LNCaP clone FGC (cell line): ENCODE measurements around the gene GHITM.
A peak's percentile ranks its signal among the peaks of the same experiment; 100 is the strongest.
"Not testable (repeated sequence)": the region's sequence is repeated elsewhere in the genome, so short reads cannot be mapped to it uniquely, and the experiment has no call there.

ENCODE experiments used
- DNase-seq: peaks from one replicate; pipeline ENCODE4 v3.0.0-alpha.2; 2011; ENCODE audit warnings: low read depth
- H3K4me3 ChIP-seq: 2 replicates; pipeline ENCODE4 v1.5.1; 2011; ENCODE audit warnings: mild to moderate bottlenecking, low read depth, low read length, control low read depth
- TF ChIP-seq, protein P1 (sequence below): IDR thresholded peaks from 2 replicates; pipeline ENCODE4 v1.5.1; 2012; ENCODE audit warnings: mild to moderate bottlenecking; ENCODE audit not compliant: control insufficient read depth, insufficient read depth; ENCODE audit errors: extremely low read depth

The GHITM gene

GRCh38 chr10:84160663-84161362 is 21.5 kb downstream of the GHITM start:
- H3K4me3 ChIP-seq: no peak overlapping the region
- no peak for DNase-seq
- TF ChIP-seq, protein P1, sequence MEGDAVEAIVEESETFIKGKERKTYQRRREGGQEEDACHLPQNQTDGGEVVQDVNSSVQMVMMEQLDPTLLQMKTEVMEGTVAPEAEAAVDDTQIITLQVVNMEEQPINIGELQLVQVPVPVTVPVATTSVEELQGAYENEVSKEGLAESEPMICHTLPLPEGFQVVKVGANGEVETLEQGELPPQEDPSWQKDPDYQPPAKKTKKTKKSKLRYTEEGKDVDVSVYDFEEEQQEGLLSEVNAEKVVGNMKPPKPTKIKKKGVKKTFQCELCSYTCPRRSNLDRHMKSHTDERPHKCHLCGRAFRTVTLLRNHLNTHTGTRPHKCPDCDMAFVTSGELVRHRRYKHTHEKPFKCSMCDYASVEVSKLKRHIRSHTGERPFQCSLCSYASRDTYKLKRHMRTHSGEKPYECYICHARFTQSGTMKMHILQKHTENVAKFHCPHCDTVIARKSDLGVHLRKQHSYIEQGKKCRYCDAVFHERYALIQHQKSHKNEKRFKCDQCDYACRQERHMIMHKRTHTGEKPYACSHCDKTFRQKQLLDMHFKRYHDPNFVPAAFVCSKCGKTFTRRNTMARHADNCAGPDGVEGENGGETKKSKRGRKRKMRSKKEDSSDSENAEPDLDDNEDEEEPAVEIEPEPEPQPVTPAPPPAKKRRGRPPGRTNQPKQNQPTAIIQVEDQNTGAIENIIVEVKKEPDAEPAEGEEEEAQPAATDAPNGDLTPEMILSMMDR: peak; percentile 36

- no peak overlapping the region for H3K4me3 ChIP-seq
- DNase-seq: no peak
- TF ChIP-seq, protein P1: no peak
Measured at GRCh38 chr10:84163996-84164395, 24.7 kb downstream of the GHITM start.

DNA sequence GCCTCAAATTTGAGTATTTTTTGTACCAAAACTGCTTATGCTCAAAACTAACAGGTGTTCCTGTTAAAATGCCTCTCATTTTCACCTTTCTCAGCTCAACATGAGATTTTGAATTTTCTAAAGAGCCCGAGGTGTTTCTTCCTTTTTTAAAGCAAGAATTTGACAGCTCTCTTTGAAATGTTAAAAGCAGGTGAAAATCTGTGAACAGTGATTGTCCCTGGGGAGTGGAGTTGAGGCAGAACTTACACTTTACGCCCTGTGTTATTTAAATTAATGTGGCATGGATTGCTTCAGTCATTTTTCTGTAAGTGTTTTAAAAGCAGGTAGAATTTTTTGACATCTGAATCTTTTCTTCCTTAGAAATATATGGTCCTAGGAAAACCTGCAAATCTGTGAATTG is 25.1 kb downstream of the GHITM start:
- no peak for DNase-seq
- TF ChIP-seq, protein P1: no peak
- H3K4me3 ChIP-seq: no peak overlapping the region

DNA sequence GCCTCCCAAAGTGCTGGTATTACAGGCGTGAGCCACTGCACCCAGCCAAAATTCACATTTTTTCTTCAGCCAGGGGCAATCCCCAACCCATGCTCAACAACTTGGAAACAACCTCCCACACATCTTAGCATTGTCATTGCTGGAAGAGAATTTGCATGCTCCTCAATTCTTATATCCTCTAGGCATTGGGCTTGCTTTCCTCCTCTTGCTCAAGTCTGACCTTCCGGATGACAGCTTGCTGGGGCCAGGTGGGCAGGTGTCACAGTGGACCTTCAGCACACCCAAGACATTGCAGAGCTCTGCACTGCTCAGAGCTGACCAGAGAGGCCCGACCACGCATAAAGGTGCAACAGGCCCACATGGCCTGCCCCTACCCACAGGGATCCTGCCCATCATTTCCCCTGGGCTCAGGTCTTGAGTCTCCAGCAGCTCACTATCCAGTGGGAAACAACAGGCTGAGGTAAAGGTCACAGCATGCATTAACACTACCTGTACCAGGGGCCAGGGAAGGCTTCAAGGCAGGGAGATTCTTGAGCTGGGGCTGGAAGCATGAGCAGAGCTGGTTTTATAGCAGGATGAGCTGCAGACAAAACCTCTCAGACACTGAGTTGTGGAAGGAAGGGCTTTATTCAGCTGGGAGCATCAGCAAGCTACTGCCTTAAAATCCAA is 27.4 kb downstream of the GHITM start:
- TF ChIP-seq, protein P1: no peak
- DNase-seq: no peak
- H3K4me3 ChIP-seq: no peak overlapping the region

GRCh38 chr10:84167289-84167653 is 28.0 kb downstream of the GHITM start:
- H3K4me3 ChIP-seq: not testable (repeated sequence)

DNA sequence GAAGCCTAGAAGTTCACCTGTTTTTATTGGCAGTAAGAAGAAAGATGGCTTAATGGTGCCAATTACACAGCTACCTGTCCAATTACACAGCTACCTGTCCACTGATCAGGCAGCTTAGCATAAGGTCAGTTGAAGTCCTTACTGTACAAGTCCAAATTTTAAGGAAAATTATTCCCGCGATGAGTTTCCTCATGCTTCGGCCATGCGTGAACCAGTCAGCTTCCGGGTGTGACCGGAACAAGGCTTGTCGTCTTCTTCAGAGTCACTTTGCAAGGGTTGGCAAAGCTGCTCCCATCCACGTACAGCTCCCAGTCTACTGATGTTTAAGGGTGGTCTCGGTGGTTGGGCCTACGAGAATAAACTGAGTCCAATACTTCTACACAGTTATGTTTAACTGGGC is 29.1 kb downstream of the GHITM start:
- not testable (repeated sequence) for DNase-seq, H3K4me3 ChIP-seq

More at GRCh38 chr10:84167289-84167653, 28.0 kb downstream of the GHITM start:
- DNase-seq: not testable (repeated sequence)

DNA sequence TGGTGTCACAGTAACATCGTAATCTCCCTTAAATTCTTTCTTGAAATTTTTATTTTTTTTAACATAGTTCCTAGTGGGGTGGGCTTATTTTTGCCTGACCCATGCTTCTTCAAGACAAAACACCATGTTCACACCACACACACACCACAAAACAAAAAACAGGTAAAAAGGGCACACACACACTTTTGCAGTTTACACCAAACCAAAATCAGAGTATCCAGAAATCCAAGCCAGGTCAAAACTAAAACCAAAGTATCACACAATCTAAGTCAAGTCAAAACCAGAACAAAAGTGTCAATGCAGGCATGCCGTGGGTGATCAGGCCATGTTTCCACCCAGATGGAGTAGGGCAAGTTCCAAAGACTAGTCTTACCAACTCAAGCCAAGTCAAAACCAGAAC is 31.9 kb downstream of the GHITM start:
- DNase-seq, H3K4me3 ChIP-seq: not testable (repeated sequence)

DNA sequence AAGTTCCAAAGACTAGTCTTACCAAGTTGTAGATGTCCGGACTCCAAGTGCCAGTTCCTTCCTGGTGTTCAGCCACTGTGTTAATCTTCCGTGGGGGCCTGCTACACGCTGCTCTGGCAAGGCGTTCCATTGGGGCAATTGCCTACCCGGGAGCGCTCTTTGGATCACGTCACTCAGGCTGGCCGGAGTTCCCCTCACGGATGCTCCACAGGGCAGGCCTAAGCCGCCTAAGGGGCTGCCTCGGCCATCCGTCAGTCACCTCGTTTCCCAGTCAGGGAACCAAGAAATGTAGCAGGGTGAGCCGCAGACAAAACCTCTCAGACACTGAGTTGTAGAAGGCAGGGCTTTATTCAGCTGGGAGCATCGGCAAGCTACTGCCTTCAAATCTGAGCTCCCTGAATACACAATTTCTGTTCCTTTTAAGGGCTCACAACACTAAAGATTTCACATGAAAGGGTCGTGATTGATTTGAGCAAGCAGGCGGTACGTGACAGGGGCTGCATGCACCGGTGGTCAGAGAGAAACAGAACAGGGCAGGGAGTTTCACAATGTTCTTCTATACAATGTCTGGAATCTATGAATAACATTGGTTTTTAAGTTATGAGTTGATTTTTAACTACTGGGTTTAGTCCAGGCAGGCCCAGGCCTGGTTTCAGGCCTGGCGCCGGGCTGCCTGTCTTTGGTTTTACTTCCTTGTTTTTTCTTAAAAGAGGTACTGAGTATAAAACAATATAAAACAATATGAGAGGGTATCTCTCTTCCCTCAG is 32.6 kb downstream of the GHITM start:
- H3K4me3 ChIP-seq, DNase-seq: not testable (repeated sequence)
